ENCODE results near the gene ACVR1. TPM values are rescaled to one million over a fixed set of nuclear protein-coding genes. Genes with fewer than 3 reads are reported as not detected.

The ACVR1 gene
- polyA plus RNA-seq, 1 of the 3 experiments (the other 2 are of a cell fraction) = 22.4 TPM

DNA sequence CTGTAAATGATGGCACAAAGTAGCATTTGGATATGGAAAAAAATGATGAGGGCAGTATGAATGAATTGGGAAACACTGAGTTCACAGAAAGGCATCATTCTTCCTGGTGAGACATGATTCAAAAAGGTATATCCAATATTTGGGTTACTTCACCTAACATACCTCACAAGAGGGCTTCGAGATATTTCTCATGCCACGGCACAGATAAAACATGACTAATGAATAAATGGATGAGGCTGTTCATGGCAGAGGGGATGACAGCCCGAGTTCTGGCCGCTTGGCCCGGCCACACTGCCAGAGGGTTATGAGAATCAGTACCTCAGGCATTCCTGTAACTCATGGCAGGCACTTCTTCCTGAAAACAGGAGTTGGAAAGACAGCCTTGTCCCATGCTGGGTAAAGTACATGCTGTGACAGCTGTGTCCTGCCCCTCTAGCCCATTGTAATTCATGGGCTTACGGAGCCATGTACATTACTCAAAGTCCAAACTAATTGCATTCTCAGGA, 131.5 kb downstream of the ACVR1 start (continued):
- TF ChIP-seq, protein P1, sequence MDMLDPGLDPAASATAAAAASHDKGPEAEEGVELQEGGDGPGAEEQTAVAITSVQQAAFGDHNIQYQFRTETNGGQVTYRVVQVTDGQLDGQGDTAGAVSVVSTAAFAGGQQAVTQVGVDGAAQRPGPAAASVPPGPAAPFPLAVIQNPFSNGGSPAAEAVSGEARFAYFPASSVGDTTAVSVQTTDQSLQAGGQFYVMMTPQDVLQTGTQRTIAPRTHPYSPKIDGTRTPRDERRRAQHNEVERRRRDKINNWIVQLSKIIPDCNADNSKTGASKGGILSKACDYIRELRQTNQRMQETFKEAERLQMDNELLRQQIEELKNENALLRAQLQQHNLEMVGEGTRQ (IDR thresholded peaks at IDR 0.05; ENCODE audit: borderline replicate concordance, low read depth, low read length) = no peak
- no peak for TF ChIP-seq FOXJ3 (CRISPR knock-in tag; IDR thresholded peaks at IDR 0.05)

DNA sequence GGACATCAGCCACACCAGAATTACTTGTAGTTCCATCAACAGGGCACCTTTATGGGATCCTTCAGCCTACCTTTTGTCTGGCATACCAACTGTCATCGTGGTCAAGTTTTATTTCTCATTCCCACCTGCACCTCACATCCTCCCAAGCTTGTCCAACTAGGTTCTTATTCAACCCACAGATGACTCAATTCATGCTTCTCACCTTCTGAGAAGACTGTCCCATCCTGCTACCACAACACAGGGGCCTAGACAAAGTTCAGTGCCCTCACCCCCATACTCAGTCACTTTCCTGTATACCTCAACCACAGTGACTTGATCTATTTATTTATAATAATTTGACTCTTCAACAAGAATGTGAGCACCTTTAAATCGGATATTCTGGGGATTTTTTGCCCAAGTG, 133.1 kb downstream of the ACVR1 start:
- no peak for TF ChIP-seq SIN3A (IDR thresholded peaks at IDR 0.05; ENCODE audit: borderline replicate concordance, low read depth, low read length)
- TF ChIP-seq RAD21 (IDR thresholded peaks at IDR 0.05; ENCODE audit: low read length) = no peak
- TF ChIP-seq, protein P2, sequence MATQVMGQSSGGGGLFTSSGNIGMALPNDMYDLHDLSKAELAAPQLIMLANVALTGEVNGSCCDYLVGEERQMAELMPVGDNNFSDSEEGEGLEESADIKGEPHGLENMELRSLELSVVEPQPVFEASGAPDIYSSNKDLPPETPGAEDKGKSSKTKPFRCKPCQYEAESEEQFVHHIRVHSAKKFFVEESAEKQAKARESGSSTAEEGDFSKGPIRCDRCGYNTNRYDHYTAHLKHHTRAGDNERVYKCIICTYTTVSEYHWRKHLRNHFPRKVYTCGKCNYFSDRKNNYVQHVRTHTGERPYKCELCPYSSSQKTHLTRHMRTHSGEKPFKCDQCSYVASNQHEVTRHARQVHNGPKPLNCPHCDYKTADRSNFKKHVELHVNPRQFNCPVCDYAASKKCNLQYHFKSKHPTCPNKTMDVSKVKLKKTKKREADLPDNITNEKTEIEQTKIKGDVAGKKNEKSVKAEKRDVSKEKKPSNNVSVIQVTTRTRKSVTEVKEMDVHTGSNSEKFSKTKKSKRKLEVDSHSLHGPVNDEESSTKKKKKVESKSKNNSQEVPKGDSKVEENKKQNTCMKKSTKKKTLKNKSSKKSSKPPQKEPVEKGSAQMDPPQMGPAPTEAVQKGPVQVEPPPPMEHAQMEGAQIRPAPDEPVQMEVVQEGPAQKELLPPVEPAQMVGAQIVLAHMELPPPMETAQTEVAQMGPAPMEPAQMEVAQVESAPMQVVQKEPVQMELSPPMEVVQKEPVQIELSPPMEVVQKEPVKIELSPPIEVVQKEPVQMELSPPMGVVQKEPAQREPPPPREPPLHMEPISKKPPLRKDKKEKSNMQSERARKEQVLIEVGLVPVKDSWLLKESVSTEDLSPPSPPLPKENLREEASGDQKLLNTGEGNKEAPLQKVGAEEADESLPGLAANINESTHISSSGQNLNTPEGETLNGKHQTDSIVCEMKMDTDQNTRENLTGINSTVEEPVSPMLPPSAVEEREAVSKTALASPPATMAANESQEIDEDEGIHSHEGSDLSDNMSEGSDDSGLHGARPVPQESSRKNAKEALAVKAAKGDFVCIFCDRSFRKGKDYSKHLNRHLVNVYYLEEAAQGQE (IDR thresholded peaks at IDR 0.05; ENCODE audit: low read depth, low read length) = no peak
- TF ChIP-seq TCF12 (IDR thresholded peaks at IDR 0.05) = no peak
- TF ChIP-seq SMC3 (IDR thresholded peaks at IDR 0.05; ENCODE audit: low read depth, low read length) = no peak
- no peak for TF ChIP-seq FOXJ3 (CRISPR knock-in tag; IDR thresholded peaks at IDR 0.05)
- TF ChIP-seq RCOR1 (IDR thresholded peaks at IDR 0.05; ENCODE audit: low read length) = no peak
- no peak for TF ChIP-seq EZH2phosphoT487 (IDR thresholded peaks at IDR 0.05; ENCODE audit: borderline replicate concordance, low read depth)
- no peak for TF ChIP-seq YY1 (IDR thresholded peaks at IDR 0.05; ENCODE audit: low read depth)
- TF ChIP-seq, protein P3, sequence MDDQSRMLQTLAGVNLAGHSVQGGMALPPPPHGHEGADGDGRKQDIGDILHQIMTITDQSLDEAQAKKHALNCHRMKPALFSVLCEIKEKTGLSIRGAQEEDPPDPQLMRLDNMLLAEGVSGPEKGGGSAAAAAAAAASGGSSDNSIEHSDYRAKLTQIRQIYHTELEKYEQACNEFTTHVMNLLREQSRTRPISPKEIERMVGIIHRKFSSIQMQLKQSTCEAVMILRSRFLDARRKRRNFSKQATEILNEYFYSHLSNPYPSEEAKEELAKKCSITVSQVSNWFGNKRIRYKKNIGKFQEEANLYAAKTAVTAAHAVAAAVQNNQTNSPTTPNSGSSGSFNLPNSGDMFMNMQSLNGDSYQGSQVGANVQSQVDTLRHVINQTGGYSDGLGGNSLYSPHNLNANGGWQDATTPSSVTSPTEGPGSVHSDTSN (IDR thresholded peaks at IDR 0.05) = no peak
- TF ChIP-seq, protein P1 (IDR thresholded peaks at IDR 0.05; ENCODE audit: borderline replicate concordance, low read depth, low read length) = no peak
- no peak for TF ChIP-seq JUND (IDR thresholded peaks at IDR 0.05)
- TF ChIP-seq TAF1 (IDR thresholded peaks at IDR 0.05; ENCODE audit: borderline replicate concordance, low read depth, low read length) = no peak
- TF ChIP-seq MEF2A (IDR thresholded peaks at IDR 0.05; ENCODE audit: borderline replicate concordance, low read depth) = no peak
- no peak for TF ChIP-seq GABPA (IDR thresholded peaks at IDR 0.05; ENCODE audit: low read depth)
- TF ChIP-seq POLR2AphosphoS5 (IDR thresholded peaks at IDR 0.05; ENCODE audit: low read depth, low read length) = no peak
- H4K20me1 ChIP-seq (ENCODE audit: insufficient read depth) = no peaks in the 10 kb centered on the region
- CTCF ChIA-PET = no interaction called here
- no peak overlapping the region for H3K27ac ChIP-seq (ENCODE audit: low read depth in 2 of 2, low read length in 1 of 2)
- no peak overlapping the region for H3K9ac ChIP-seq
- no peaks in the 10 kb centered on the region for H3K9me2 ChIP-seq
- no peaks in the 10 kb centered on the region for H3F3A ChIP-seq (replicated peaks; ENCODE audit: insufficient read depth)
- no peak overlapping the region for H3K4me2 ChIP-seq
- no peak overlapping the region for H3K4me3 ChIP-seq (ENCODE audit: low read depth in 2 of 2, low read length in 1 of 2)
- H3K4me1 ChIP-seq (ENCODE audit: control insufficient read depth in 1 of 2, insufficient read depth in 2 of 2, low read depth in 1 of 2, low read length in 1 of 2) = peaks cover 6 to 12% of the 10 kb centered on the region in 2 experiments
- DNase-seq = no peak
- no peak overlapping the region for H2AFZ ChIP-seq (ENCODE audit: low read depth)
- no peaks in the 10 kb centered on the region for H3K9me3 ChIP-seq
- no peaks in the 10 kb centered on the region for H3K27me3 ChIP-seq (ENCODE audit: insufficient read depth)
- 86% methylated on average over 2 of the region's 2 CpGs for WGBS (ENCODE audit: low lambda C conversion rate)
- POLR2A ChIA-PET = no interaction called here
- peaks cover 8 to 18% of the 10 kb centered on the region in 2 experiments for H3K36me3 ChIP-seq (replicated peaks in 1 of 2; ENCODE audit: control insufficient read depth in 1 of 2, insufficient read depth in 2 of 2, low read length in 1 of 2)
- H3K79me2 ChIP-seq (ENCODE audit: insufficient read depth) = no peaks in the 10 kb centered on the region; the same call in 1 of the 2 replicates

All from SK-N-SH (cell line).